Cardiac muscle cell (in vitro differentiated cells and primary cell): Measurements from ENCODE around the gene GTF2A2. TPM values are rescaled to one million over a fixed set of nuclear protein-coding genes. Genes with fewer than 3 reads are reported as not detected.

Experiments used
- DNase-seq, 2 donors: peaks; one replicate each; pipeline versions ENCODE4 v3.0.0 to v3.0.0-alpha.2; 2010 to 2017; ENCODE audit warnings: low read depth in 1 of 2, low spot score in 1 of 2
- H3K27ac ChIP-seq: fragments of 200-600 bp; sonication (generic); 2 replicates; pipeline ENCODE4 v1.5.1; 2016
- H3K27me3 ChIP-seq: fragments of 200-600 bp; sonication (generic); 2 replicates; pipeline ENCODE4 v1.6.0; 2016; ENCODE audit warnings: control low read depth
- H3K36me3 ChIP-seq: fragments of 200-600 bp; sonication (generic); 2 replicates; pipeline ENCODE4 v1.5.1; 2016; ENCODE audit warnings: control low read depth
- H3K4me1 ChIP-seq: fragments of 200-600 bp; sonication (generic); 2 replicates; pipeline ENCODE4 v1.8.1; 2017; ENCODE audit warnings: low read depth, mild to moderate bottlenecking, mixed run types
- H3K4me3 ChIP-seq: fragments of 200-600 bp; sonication (generic); 2 replicates; pipeline ENCODE4 v1.5.1; 2016; ENCODE audit warnings: mild to moderate bottlenecking
- H3K9me3 ChIP-seq: fragments of 200-600 bp; sonication (generic); 2 replicates; pipeline ENCODE4 v1.5.1; 2017; ENCODE audit warnings: low read depth, mild to moderate bottlenecking, control low read depth
- polyA plus RNA-seq: library from polyadenylated mRNA; unstranded; fragments of >200 nt; fragmentation: Nextera tagmentation; extraction: Ambion mirVana; gene quantifications from 2 replicates; pipeline ENCODE4 v1.2.1, GENCODE V29; 2016
- total RNA-seq: library from RNA; depleted of rRNA; stranded (reverse); fragments of >200 nt; gene quantifications from 2 replicates; pipeline ENCODE4 v1.2.3, GENCODE V29; 2016
- TF ChIP-seq, protein P1 (sequence below): IDR thresholded peaks from 2 replicates; pipeline ENCODE4 v1.5.1; 2012; ENCODE audit warnings: low read depth, mild to moderate bottlenecking, low read length

The GTF2A2 gene
- total and polyA plus RNA-seq, 2 experiments from 2014 or later: 22.2 to 274 TPM

DNA sequence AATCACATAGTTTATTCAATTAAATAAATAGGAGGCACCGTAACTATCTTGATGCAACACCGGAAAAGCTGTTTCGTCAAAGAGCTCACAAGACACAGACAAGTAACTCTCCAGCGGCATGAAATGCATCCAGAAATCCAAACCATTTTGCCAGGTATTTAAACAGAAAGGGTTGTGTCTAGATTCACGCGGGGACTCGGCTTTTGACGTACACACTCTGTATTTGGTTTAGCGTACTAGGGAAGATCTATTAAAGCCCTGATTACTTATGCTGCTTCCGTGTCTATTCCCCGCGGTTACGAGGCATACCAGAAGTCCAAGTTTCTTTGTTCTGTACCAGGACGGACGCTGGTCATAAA, 31.1 kb upstream of the GTF2A2 start:
- peak in 1 of 2 donors; percentile 85 for DNase-seq
- Histone ChIP-seq H3K36me3 (peaks cover 5% of the 10 kb centered on the region), H3K27ac (peak overlapping the region; percentile 98), H3K4me1 (peaks cover 9% of the 10 kb centered on the region), H3K4me3 (peak overlapping the region; percentile 60), H3K9me3 (no peaks in the 10 kb centered on the region), H3K27me3 (no peaks in the 10 kb centered on the region)
- TF ChIP-seq, protein P1, sequence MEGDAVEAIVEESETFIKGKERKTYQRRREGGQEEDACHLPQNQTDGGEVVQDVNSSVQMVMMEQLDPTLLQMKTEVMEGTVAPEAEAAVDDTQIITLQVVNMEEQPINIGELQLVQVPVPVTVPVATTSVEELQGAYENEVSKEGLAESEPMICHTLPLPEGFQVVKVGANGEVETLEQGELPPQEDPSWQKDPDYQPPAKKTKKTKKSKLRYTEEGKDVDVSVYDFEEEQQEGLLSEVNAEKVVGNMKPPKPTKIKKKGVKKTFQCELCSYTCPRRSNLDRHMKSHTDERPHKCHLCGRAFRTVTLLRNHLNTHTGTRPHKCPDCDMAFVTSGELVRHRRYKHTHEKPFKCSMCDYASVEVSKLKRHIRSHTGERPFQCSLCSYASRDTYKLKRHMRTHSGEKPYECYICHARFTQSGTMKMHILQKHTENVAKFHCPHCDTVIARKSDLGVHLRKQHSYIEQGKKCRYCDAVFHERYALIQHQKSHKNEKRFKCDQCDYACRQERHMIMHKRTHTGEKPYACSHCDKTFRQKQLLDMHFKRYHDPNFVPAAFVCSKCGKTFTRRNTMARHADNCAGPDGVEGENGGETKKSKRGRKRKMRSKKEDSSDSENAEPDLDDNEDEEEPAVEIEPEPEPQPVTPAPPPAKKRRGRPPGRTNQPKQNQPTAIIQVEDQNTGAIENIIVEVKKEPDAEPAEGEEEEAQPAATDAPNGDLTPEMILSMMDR: no peak

DNA sequence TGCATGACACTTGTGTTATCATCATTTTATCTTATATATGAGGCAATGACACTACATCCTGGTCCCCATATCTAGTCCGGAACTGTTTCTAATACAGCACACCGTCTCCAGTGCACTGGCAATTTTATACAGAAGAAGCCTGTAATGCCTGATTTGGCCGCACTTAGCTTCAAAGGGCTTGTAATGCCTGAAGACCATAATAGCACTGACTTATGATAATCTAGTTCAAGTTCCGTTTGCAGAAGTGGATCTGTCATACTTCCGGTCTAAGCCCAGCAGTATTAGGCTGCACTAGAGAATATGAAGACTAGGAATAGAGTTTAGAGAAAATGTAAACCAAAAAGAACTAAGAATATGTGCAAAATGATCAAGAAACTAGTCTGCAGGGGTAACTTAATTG, 30.5 kb upstream of the GTF2A2 start:
- H3K27me3 ChIP-seq: no peaks in the 10 kb centered on the region
- H3K9me3 ChIP-seq: no peaks in the 10 kb centered on the region
- peak overlapping the region; percentile 60 for H3K4me3 ChIP-seq
- peak in 1 of 2 donors; percentile 57 for DNase-seq
- H3K27ac ChIP-seq: peak overlapping the region; percentile 98
- peaks cover 5% of the 10 kb centered on the region for H3K36me3 ChIP-seq
- H3K4me1 ChIP-seq: peaks cover 9% of the 10 kb centered on the region
- TF ChIP-seq, protein P1: no peak

DNA sequence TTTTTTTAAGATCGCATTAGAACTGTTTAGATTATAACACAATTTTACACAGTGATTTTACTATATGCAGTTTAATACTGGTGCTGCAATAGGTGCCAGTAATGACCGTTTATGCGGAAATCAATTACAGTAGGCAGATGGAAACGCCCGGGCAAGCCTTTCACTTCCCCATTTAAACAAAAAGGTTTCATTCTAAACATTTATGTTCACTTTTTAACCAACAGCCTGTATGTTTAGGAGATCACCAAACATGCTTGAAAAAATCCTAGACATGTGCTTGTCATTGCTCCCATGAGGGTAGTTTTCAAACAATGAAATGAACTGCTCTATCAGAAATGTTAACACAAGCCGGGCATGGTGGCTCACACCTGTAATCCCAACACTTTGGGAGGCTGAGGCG, 29.1 kb upstream of the GTF2A2 start:
- H3K9me3 ChIP-seq: no peaks in the 10 kb centered on the region
- H3K4me3 ChIP-seq: no peak overlapping the region
- TF ChIP-seq, protein P1: no peak
- H3K27ac ChIP-seq: no peak overlapping the region
- H3K27me3 ChIP-seq: no peaks in the 10 kb centered on the region
- H3K4me1 ChIP-seq: peaks cover 9% of the 10 kb centered on the region
- DNase-seq: no peak
- peaks cover 10% of the 10 kb centered on the region for H3K36me3 ChIP-seq

DNA sequence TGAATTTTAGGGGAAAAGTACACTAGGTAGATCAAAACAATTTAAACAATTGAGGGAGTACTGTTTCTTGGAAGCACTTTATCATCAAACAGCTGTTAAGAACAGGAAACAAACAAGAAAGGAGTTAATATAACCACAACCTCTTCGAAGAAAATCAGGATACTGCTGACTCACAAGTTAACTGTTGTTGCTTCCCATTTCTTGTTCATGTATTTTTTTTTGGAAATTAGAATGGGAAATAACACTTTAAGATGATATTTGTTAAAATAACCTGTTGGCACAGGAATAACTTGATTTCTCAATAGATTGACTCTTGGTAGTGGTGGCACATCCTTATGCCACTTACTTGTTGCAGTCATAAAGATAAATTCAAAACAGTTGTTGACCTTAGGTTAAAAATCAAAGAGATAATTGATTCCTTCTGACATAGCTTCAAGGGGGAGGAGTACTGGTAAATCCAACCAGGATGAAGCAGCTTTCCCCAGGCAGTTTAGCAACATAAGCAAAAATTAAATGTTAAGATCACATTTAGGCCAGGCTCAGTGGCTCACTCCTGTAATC, 28.5 kb upstream of the GTF2A2 start:
- H3K27ac ChIP-seq: peak overlapping the region; percentile 5
- H3K27me3 ChIP-seq: no peaks in the 10 kb centered on the region
- peak in 1 of 2 donors; percentile 63 for DNase-seq

DNA sequence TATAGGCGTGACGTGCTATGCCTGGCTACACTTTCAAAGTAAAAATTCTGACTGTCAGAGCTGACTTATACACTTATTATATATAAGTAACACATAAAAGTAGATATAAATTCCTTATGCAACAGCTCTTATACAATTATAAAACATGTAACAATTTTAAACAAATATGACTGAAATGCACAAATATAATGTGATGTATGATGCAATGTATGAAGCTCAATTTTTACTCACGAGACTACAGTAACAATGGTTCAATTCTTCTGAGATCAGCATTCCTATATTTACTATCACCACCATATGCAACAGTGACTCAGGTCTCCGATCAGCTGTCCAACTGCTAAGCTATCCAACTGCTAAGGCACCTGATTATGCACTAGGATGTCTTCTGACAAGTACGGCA, 23.6 kb upstream of the GTF2A2 start:
- TF ChIP-seq, protein P1: no peak
- peaks cover 54% of the 10 kb centered on the region for H3K36me3 ChIP-seq
- no peaks in the 10 kb centered on the region for H3K9me3 ChIP-seq
- H3K27me3 ChIP-seq: no peaks in the 10 kb centered on the region
- no peak overlapping the region for H3K4me3 ChIP-seq
- H3K4me1 ChIP-seq: no peaks in the 10 kb centered on the region
- no peak overlapping the region for H3K27ac ChIP-seq
- no peak for DNase-seq

More for the DNA sequence above, 28.5 kb upstream of the GTF2A2 start:
- Histone ChIP-seq H3K9me3 (no peaks in the 10 kb centered on the region), H3K4me1 (peaks cover 9% of the 10 kb centered on the region), H3K4me3 (no peak overlapping the region), H3K36me3 (peaks cover 11% of the 10 kb centered on the region)
- TF ChIP-seq, protein P1: no peak

DNA sequence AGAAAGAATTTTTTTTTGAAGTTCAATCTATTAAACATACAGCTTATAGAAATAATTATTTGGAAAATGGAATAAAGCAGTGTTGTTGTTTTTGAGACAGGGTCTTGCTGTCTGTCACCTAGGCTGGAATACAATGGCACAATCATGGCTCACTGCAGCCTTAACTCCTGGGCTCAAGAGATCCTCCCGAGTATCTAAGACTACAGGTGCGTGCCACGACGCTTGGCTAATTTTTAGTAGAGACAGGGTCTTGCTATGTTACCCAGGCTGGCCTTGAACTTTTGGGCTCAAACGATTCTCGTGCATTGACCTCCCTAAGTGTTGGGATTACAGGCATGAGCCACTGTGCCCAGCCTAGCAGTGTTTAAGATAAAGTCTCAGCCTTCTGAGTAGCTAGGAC, 23.0 kb upstream of the GTF2A2 start:
- Histone ChIP-seq H3K27ac (no peak overlapping the region), H3K4me1 (no peaks in the 10 kb centered on the region), H3K36me3 (peaks cover 58% of the 10 kb centered on the region)

More for the DNA sequence above, 23.0 kb upstream of the GTF2A2 start:
- TF ChIP-seq, protein P1: no peak
- H3K4me3 ChIP-seq: no peak overlapping the region
- no peaks in the 10 kb centered on the region for H3K27me3 ChIP-seq
- H3K9me3 ChIP-seq: no peaks in the 10 kb centered on the region
- no peak for DNase-seq
